ENCODE measurements around the gene IFNG-AS1.

IFNG-AS1 gene

GRCh38 chr12:67989184-67989920, at the start of gene IFNG-AS1:
Gene IFNG-AS1, plus strand, starts transcription at chr12:67989447.
- DNase-seq = no peak

DNA sequence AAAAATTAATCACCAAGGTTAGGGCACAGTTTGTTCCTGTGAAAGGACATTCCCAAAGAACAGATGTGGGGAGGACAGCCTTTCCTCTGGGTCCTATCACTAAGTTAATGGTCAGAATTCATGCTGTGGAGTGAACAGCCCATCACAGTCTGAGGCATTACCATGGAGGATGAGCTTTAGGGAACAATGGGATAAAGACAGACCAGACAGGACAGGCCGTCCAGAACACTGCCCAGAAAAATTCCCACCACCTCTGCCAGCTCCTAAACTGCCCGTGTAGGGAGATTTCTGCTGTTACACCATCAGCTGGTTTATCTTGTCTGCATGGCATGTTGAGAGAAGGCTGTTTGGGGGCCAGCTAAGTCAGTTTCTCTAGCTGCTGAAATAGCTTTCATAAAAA, 49.6 kb upstream of the IFNG-AS1 start:
- DNase-seq = no peak

DNA sequence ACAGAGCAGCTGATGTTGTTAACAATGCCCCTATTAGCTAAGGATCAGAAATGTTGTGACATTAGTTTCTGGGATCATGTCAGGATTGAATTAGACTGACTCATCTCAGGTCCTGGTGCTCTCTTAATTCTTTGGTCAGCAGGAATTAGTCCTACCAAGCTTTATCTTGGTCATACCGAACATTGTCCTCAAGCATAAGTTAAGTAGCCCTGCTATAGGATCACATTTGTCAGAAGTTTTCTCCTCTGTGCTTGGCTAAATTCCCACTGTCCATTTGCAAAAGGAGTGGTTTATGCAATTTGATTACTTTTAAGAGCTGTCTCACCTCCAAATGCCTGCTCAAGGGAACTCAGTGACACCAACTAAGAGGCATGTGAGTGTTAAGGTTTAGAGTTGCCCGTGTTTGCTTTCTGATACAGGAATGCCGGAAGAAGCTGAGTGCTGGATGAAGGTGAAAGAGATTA, 48.4 kb upstream of the IFNG-AS1 start:
- DNase-seq = no peak

GRCh38 chr12:67942724-67943123, 46.5 kb upstream of the IFNG-AS1 start:
- DNase-seq = no peak

DNA sequence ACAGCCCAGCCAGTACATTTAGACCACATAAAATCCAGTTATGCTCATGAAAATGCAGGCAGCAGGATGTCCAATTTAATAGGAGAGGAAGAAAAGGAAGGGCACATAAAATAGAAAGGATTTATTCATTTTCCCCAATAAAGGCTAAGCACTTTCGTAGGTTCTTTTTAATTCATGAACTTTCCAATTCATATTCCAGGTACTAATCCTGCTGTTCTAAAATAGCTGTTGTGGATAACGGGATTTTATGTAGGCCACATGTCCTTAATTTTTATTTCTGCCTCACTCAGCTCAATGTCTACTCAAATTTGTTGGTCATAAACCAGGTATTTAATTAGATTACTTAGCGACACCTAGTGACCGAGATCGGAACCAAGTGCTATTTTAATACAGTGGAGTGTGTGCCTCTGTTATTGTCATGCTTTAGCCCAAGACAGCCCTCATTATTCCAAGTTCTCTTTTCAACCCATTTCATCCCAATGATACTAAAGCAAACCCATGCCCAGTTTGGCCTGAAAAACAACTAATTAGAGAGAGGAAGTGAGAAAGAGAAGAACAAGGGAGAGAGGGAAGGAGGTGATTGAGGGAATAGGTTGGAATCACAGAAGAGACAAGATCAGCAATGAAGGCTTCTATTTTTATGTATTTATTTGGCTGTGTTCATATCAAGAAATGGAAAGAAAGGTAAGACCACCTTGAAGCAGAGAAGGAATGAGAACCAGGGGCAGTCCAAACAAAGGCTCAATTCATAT, 45.9 kb upstream of the IFNG-AS1 start:
- DNase-seq = peak; percentile 82

DNA sequence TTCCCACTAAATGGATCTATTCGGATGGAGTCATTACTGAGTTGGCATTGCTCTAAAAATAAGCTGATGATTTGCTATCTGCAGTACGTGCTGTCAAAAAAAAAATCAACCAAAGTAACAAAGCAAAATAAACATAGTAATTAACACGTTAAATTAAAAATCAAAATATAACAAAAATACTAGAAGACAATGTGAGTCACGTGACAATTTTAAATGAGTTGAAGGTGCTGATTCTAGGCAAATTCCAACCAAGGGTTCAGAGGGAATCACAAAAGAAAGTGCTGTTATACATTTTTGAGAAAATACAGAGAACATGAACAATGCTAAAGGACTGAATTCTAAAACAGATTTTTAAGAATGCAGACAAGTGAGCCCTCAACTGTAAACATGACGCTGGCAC, 45.2 kb upstream of the IFNG-AS1 start:
- DNase-seq = no peak

DNA sequence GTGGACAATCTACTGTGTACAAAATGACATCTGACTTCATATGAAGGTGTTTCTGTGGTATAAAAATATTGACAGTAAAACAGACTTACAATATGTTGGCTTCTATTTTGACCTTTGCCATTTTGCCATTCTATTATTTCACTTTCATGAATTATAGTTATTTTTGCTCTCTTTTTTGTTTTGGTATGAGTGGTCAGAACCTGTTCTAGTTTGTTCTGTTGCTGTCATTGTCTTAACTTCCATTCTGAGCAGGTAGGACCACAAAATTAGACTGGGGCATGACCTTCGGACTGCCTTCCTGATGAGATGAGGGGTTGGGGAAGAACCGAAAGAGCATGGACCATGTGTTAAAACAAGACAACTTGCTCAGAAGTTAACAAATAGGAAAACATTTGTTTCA, 36.5 kb upstream of the IFNG-AS1 start:
- no peak for DNase-seq

- no peak for DNase-seq
These were observed 31.9 kb upstream of the IFNG-AS1 start for GRCh38 chr12:67957383-67957782.

GRCh38 chr12:67958187-67958586, 31.1 kb upstream of the IFNG-AS1 start:
- no peak for DNase-seq

GRCh38 chr12:67964456-67964855, 24.8 kb upstream of the IFNG-AS1 start:
- no peak for DNase-seq

GRCh38 chr12:67966560-67966959, 22.7 kb upstream of the IFNG-AS1 start:
- no peak for DNase-seq

- no peak for DNase-seq
These were observed 20.9 kb upstream of the IFNG-AS1 start for GRCh38 chr12:67968321-67968720.

DNA sequence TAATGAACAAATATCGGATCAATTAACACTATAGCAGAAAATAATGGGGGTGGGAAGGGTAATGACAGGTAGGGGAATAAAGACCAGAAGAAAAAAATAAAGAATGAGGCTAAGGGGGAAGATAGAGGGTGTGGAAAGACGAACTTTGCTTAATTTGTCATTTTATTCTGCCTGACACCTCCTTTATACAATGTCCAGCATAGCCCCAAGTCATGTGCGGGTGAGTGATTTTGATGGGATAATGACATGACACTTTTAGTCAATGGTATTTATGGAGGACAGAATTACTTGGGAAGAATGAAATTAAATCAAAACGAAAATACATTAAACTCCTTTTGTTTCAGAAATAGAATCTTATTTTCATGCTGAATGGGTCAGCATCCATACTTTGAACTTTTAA, 20.5 kb upstream of the IFNG-AS1 start:
- no peak for DNase-seq

DNA sequence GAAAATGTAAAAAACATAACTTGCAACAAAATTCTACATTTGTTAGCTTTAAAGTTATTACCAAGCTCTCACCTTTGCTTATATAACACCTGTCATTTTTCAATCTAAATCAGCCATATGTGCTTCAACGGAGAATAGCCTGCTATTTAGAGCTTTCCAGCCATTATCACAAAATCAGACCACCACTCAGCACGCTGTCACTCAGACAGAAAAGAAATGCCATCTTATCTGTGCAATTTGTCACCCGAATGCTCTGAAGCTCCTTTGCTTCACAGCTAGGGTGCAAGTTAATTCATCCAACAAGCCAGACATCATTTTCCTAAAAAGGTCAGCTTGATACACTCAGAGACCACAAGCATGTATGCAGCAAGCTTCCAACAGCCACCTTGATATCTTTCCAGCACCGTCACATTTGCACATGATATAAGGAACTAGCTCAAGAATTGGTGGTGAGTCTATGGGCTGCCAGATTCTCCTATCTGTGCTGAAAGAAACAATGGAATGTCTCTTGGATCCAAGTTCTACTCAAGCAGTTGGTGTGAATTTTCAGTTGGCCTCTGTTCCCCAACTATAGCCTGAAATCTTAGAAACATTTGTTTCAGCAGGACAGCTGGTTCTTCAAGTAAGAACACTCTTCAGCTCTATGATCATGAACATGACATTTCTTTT, 20.0 kb upstream of the IFNG-AS1 start:
- no peak for DNase-seq

GRCh38 chr12:67977668-67978067, 11.6 kb upstream of the IFNG-AS1 start:
- DNase-seq = no peak

GRCh38 chr12:67980391-67980790, 8.9 kb upstream of the IFNG-AS1 start:
- DNase-seq = no peak

DNA sequence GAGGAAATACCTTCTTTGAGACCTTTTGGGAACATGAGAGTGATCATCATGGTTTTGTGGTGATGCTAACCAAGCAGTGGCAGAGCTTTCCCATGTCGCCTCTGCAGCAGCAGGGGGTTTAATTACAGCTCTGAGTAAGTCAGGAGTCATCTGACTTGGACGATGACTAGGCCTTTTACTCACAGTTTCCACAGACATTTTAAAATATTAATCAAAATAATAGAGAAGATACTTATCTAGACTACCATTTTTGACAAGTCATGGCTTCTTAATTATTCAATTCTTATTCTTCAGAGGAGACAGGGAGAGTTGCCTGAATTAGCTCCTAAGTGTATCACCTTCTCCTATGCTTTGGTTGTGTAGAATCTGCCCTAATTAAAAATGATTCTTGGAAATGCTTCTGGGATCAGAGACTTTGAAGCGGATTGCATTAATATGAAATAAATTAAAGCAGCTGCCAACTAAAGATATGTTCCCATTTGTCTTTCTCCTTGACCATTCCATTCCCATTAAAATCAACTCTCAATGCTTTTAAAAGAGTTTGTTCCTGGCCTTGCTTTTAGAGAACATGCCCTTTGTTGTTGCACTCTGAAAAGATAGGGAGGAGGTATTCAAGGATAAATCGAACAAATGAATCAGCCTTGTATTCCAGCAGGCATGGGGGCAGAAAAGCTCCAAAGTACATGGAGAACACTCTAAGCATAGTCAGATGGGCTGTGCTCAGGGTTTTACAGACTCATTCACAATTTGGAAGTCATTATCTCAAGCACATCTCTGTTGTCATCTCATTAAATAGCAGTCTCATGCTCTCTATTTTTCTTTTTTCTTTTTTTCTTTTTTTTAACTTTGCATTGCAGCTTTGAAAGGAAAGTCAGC, 7.7 kb upstream of the IFNG-AS1 start:
- DNase-seq = no peak

GRCh38 chr12:67982164-67982563, 7.1 kb upstream of the IFNG-AS1 start:
- DNase-seq = no peak

- no peak for DNase-seq
These were observed 2.6 kb upstream of the IFNG-AS1 start for GRCh38 chr12:67986632-67987031.

DNA sequence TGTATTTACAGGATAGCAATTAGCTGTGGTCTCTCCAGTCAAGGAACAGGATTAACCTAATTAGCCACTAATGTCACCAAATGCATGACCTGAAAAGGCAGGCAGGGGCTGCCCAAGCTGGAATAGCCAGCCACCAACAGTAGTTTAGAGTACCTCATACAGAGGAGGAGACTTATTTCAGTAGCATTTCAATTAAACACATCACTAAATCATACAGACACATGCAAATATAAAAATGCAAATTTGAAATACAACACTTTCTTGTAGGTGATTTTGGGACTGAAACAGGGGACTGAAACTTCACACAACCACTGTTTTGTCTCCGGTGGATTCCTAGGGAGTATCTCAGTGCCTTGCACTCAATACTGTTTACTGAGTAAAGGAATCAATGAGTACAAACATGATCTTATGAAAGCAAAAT, 636 bp upstream of the IFNG-AS1 start:
- DNase-seq = no peak

GRCh38 chr12:67991158-67991557, 1.9 kb downstream of the IFNG-AS1 start:
- DNase-seq = no peak

DNA sequence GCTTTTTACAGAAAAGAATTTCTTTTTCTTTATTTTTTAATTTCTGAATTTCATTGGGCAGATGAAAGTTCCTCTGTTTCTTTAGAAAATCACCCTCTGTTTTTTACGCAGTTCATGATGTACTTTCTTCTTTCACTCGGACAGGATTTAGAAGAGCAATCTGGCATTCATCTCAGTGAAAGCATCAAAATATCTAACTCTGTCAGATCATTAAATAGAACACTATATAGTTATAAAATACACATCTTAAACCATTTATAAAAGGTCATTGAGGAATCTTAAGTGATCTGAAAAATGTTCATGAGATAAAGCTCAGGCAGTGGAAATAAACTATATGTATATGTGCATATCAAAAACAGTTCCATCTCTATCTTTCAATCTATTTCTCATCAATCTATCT, 3.9 kb downstream of the IFNG-AS1 start:
- DNase-seq = no peak

DNA sequence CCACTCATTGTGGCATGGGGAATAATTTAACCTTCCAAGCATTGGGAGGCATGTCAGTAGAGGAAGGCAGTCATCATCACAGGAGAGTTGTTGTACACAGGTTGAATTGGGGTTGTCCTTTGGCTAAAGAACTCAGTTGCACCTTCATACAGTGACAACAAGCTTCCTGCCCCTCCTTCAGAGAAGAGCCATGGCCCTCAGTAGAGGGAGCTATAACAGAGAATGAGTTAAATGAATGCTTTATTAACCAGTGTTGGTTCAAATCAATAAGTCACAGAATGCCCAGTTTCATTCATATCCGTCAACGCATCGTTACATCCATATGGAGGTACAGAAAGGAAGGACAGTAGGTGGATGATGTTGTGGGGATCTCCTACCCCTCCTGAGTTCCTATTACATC, 4.8 kb downstream of the IFNG-AS1 start:
- no peak for DNase-seq
